Measurements from ENCODE around the gene EMP3. TPM values are rescaled to one million over a fixed set of nuclear protein-coding genes. Genes with fewer than 3 reads are reported as not detected.

The EMP3 gene
- total and polyA plus RNA-seq, 2 experiments from 2014 or later: 6.0 to 25.1 TPM

DNA sequence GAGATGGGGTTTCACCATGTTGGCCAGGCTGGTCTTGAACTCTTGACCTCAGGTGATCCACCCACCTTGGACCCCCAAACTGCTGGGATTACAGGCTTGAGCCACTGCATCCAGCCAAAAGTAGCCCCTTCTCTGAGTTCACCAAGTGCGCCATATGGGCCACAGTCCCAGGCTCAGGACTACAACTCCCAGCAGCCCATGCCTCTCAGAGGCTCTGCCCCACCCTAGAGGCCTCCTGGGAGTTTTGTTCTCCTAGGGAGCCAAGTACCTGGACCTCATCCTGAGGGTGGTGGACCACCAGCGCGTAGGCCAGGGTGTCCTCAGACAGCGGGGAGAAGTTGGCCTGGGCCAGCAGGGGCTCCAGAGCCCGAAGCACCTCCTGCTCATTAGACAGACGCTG lies 19.5 kb downstream of the EMP3 start:
- Mint-ChIP-seq H3K9me3 (no peaks in the 10 kb centered on the region; the same call in 2 of the 3 replicates), H3K4me3 (no peak overlapping the region), H3K4me1 (no peaks in the 10 kb centered on the region; the same call in 2 of the 3 replicates), H3K27me3 (ENCODE audit: insufficient read depth, low read depth, poor library complexity) (peaks cover 6% of the 10 kb centered on the region), H3K36me3 (ENCODE audit: low read depth) (no peaks in the 10 kb centered on the region), H3K27ac (no peak overlapping the region)
- H3K4me2 ChIP-seq: no peak overlapping the region
- peak; percentile 70 for DNase-seq (ENCODE audit: low spot score)
- H3K9me2 ChIP-seq (ENCODE audit: insufficient read depth): no peaks in the 10 kb centered on the region
- no peaks in the 10 kb centered on the region for H3K79me2 ChIP-seq (replicated peaks; ENCODE audit: insufficient read depth)
- no peak for TF ChIP-seq EZH2 (IDR thresholded peaks at IDR 0.05; ENCODE audit: low read depth, unreplicated experiment)
- no peak for TF ChIP-seq JUNB (IDR thresholded peaks at IDR 0.05; ENCODE audit: unreplicated experiment)
- TF ChIP-seq NANOG (IDR thresholded peaks at IDR 0.05; ENCODE audit: borderline replicate concordance): no peak
- no peak for TF ChIP-seq ZNF114 (CRISPR knock-in tag; IDR thresholded peaks at IDR 0.05)
- TF ChIP-seq POLR2AphosphoS5 (IDR thresholded peaks at IDR 0.05; ENCODE audit: low read depth): no peak
- TF ChIP-seq ZNF462 (CRISPR knock-in tag; IDR thresholded peaks at IDR 0.05): no peak
- TF ChIP-seq, protein P1, sequence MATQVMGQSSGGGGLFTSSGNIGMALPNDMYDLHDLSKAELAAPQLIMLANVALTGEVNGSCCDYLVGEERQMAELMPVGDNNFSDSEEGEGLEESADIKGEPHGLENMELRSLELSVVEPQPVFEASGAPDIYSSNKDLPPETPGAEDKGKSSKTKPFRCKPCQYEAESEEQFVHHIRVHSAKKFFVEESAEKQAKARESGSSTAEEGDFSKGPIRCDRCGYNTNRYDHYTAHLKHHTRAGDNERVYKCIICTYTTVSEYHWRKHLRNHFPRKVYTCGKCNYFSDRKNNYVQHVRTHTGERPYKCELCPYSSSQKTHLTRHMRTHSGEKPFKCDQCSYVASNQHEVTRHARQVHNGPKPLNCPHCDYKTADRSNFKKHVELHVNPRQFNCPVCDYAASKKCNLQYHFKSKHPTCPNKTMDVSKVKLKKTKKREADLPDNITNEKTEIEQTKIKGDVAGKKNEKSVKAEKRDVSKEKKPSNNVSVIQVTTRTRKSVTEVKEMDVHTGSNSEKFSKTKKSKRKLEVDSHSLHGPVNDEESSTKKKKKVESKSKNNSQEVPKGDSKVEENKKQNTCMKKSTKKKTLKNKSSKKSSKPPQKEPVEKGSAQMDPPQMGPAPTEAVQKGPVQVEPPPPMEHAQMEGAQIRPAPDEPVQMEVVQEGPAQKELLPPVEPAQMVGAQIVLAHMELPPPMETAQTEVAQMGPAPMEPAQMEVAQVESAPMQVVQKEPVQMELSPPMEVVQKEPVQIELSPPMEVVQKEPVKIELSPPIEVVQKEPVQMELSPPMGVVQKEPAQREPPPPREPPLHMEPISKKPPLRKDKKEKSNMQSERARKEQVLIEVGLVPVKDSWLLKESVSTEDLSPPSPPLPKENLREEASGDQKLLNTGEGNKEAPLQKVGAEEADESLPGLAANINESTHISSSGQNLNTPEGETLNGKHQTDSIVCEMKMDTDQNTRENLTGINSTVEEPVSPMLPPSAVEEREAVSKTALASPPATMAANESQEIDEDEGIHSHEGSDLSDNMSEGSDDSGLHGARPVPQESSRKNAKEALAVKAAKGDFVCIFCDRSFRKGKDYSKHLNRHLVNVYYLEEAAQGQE (IDR thresholded peaks at IDR 0.05; ENCODE audit: unreplicated experiment): no peak
- TF ChIP-seq EZH2phosphoT487 (IDR thresholded peaks at IDR 0.05; ENCODE audit: unreplicated experiment): no peak
- TF ChIP-seq STAT1 (IDR thresholded peaks at IDR 0.05; ENCODE audit: unreplicated experiment): no peak
- TF ChIP-seq CREB1 (CRISPR knock-in tag; IDR thresholded peaks at IDR 0.05; ENCODE audit: low read depth): no peak
- no peak overlapping the region for H3K27ac ChIP-seq (ENCODE audit: low read depth)
- no peak overlapping the region for H2AFZ ChIP-seq
- no peaks in the 10 kb centered on the region for H3K36me3 ChIP-seq (ENCODE audit: insufficient read depth)
- peak; percentile 89 for ATAC-seq
- H3K4me1 ChIP-seq (ENCODE audit: insufficient read depth): no peaks in the 10 kb centered on the region; the same call in 1 of the 2 replicates
- H3F3A ChIP-seq (replicated peaks; ENCODE audit: low read depth): no peaks in the 10 kb centered on the region
- no peaks in the 10 kb centered on the region for H3K27me3 ChIP-seq (ENCODE audit: insufficient read depth)
- H3K4me3 ChIP-seq: no peak overlapping the region
- no peaks in the 10 kb centered on the region for H4K20me1 ChIP-seq (replicated peaks; ENCODE audit: insufficient read depth)

All from GM23338 (cell line).